Hepatocyte (in vitro differentiated cells): ENCODE measurements around the gene BRD4. TPM values are rescaled to one million over a fixed set of nuclear protein-coding genes. Genes with fewer than 3 reads are reported as not detected.
"Not testable (repeated sequence)": the region's sequence is repeated elsewhere in the genome, so short reads cannot be mapped to it uniquely, and the experiment has no call there.

Experiments
- DNase-seq: peaks from one replicate; pipeline ENCODE4 v3.0.0-alpha.2; 2016; ENCODE audit warnings: low spot score
- H2AFZ ChIP-seq: fragments of 200-600 bp; sonication (generic); 2 replicates; pipeline ENCODE4 v1.6.0; 2016; ENCODE audit warnings: antibody characterized with exemption, mild to moderate bottlenecking
- H3K27ac ChIP-seq: fragments of 200-600 bp; sonication (generic); 2 replicates; pipeline ENCODE4 v1.5.1; 2016; ENCODE audit warnings: mild to moderate bottlenecking
- H3K27me3 ChIP-seq: fragments of 200-600 bp; sonication (generic); 2 replicates; pipeline ENCODE4 v1.6.1; 2016
- H3K36me3 ChIP-seq: fragments of 200-600 bp; sonication (generic); replicated peaks from 2 replicates; pipeline ENCODE4 v1.5.1; 2016; ENCODE audit warnings: low read depth; ENCODE audit not compliant: insufficient read depth
- H3K4me1 ChIP-seq: fragments of 200-600 bp; sonication (generic); 2 replicates; pipeline ENCODE4 v1.5.1; 2016; ENCODE audit warnings: mild to moderate bottlenecking, moderate library complexity; ENCODE audit not compliant: insufficient read depth
- H3K4me2 ChIP-seq: fragments of 200-600 bp; sonication (generic); 2 replicates; pipeline ENCODE4 v1.6.0; 2016
- H3K4me3 ChIP-seq: fragments of 200-600 bp; sonication (generic); 2 replicates; pipeline ENCODE4 v1.5.1; 2016; ENCODE audit warnings: mild to moderate bottlenecking
- H3K79me2 ChIP-seq: fragments of 200-600 bp; sonication (generic); 2 replicates; pipeline ENCODE4 v1.6.0; 2017; ENCODE audit warnings: mild to moderate bottlenecking
- H3K9me2 ChIP-seq: fragments of 200-600 bp; sonication (generic); replicated peaks from 2 replicates; pipeline ENCODE4 v1.6.0; 2017; ENCODE audit warnings: mild to moderate bottlenecking; ENCODE audit not compliant: insufficient read depth
- H3K9me3 ChIP-seq: fragments of 200-600 bp; sonication (generic); 2 replicates; pipeline ENCODE4 v1.5.1; 2016; ENCODE audit warnings: low read depth, mild to moderate bottlenecking
- H4K20me1 ChIP-seq: fragments of 200-600 bp; sonication (generic); 2 replicates; pipeline ENCODE4 v1.6.0; 2016; ENCODE audit warnings: mild to moderate bottlenecking; ENCODE audit not compliant: insufficient read depth, poor library complexity, severe bottlenecking
- CTCF ChIP-seq: fragments of 200-600 bp; sonication (generic); IDR thresholded peaks from 2 replicates; pipeline ENCODE4 v1.5.1; 2016; ENCODE audit warnings: antibody characterized with exemption, mild to moderate bottlenecking; ENCODE audit not compliant: poor library complexity
- EZH2 ChIP-seq: fragments of 200-600 bp; sonication (generic); IDR thresholded peaks from 2 replicates; pipeline ENCODE4 v1.6.1; 2016; ENCODE audit warnings: antibody characterized with exemption, mild to moderate bottlenecking, borderline replicate concordance
- EZH2phosphoT487 ChIP-seq: fragments of 200-600 bp; sonication (generic); IDR thresholded peaks from one replicate; pipeline ENCODE4 v1.6.1; 2018; ENCODE audit warnings: antibody characterized with exemption, mild to moderate bottlenecking, low read depth, moderate library complexity; ENCODE audit not compliant: unreplicated experiment, severe bottlenecking
- WGBS: methylation state at CpG from one replicate; pipeline ENCODE4 v1.1.6; 2016; ENCODE audit warnings: low lambda C conversion rate; ENCODE audit errors: missing lambda C conversion rate; 5-methylcytosine and 5-hydroxymethylcytosine counted together
- polyA plus RNA-seq: library from polyadenylated mRNA; unstranded; fragments of >200 nt; fragmentation: Nextera tagmentation; extraction: Ambion mirVana; gene quantifications from 2 replicates; pipeline ENCODE4 v1.2.1, GENCODE V29; 2016
- total RNA-seq: library from RNA; depleted of rRNA; stranded (reverse); fragments of >200 nt; gene quantifications from 2 replicates; pipeline ENCODE4 v1.2.3, GENCODE V29; 2014

The BRD4 gene
- total and polyA plus RNA-seq, 2 experiments from 2014 or later: 18.0 to 88.4 TPM

GRCh38 chr19:15358918-15359317 is 26.6 kb upstream of the BRD4 start:
- WGBS: 100% methylated on average over 3 of the region's 3 CpGs
- Histone ChIP-seq H2AFZ (no peak overlapping the region), H3K4me1 (no peaks in the 10 kb centered on the region), H3K79me2 (no peaks in the 10 kb centered on the region), H3K4me2 (no peak overlapping the region), H3K9me2 (no peaks in the 10 kb centered on the region), H3K4me3 (no peak overlapping the region), H3K36me3 (no peaks in the 10 kb centered on the region), H3K9me3 (no peaks in the 10 kb centered on the region), H4K20me1 (no peaks in the 10 kb centered on the region), H3K27ac (no peak overlapping the region), H3K27me3 (no peaks in the 10 kb centered on the region)
- DNase-seq: no peak
- TF ChIP-seq CTCF (no peak), EZH2phosphoT487 (no peak), EZH2 (no peak)

GRCh38 chr19:15357906-15358305 is 25.6 kb upstream of the BRD4 start:
- H3K4me3 ChIP-seq: no peak overlapping the region
- no peaks in the 10 kb centered on the region for H3K4me1 ChIP-seq
- H4K20me1 ChIP-seq: no peaks in the 10 kb centered on the region
- no peak overlapping the region for H3K4me2 ChIP-seq
- no peaks in the 10 kb centered on the region for H3K9me2 ChIP-seq
- H3K9me3 ChIP-seq: no peaks in the 10 kb centered on the region
- H3K27ac ChIP-seq: no peak overlapping the region
- H3K79me2 ChIP-seq: no peaks in the 10 kb centered on the region
- H2AFZ ChIP-seq: no peak overlapping the region
- H3K36me3 ChIP-seq: no peaks in the 10 kb centered on the region
- no peak for DNase-seq
- no peaks in the 10 kb centered on the region for H3K27me3 ChIP-seq
- 96% methylated on average over 4 of the region's 4 CpGs for WGBS
- TF ChIP-seq EZH2 (no peak), CTCF (no peak)

- no peak overlapping the region for H3K4me3 ChIP-seq
- H3K27ac ChIP-seq: no peak overlapping the region
- H3K4me2 ChIP-seq: no peak overlapping the region
- no peaks in the 10 kb centered on the region for H3K36me3 ChIP-seq
- no peaks in the 10 kb centered on the region for H3K9me3 ChIP-seq
- WGBS: 98% methylated on average over 27 of the region's 27 CpGs
- no peaks in the 10 kb centered on the region for H3K4me1 ChIP-seq
- no peak overlapping the region for H2AFZ ChIP-seq
- no peaks in the 10 kb centered on the region for H3K27me3 ChIP-seq
- no peak for TF ChIP-seq EZH2
- no peak for TF ChIP-seq CTCF
- no peak for TF ChIP-seq EZH2phosphoT487
- no peaks in the 10 kb centered on the region for H3K79me2 ChIP-seq
- no peak for DNase-seq
- H4K20me1 ChIP-seq: no peaks in the 10 kb centered on the region
- no peaks in the 10 kb centered on the region for H3K9me2 ChIP-seq
These were observed 22.4 kb upstream of the BRD4 start for GRCh38 chr19:15354566-15355296.

- 97% methylated on average over 4 of the region's 4 CpGs for WGBS
- Histone ChIP-seq H3K4me1 (no peaks in the 10 kb centered on the region), H3K4me2 (no peak overlapping the region), H3K79me2 (no peaks in the 10 kb centered on the region), H3K36me3 (no peaks in the 10 kb centered on the region), H3K27me3 (no peaks in the 10 kb centered on the region), H3K9me3 (no peaks in the 10 kb centered on the region), H2AFZ (no peak overlapping the region), H4K20me1 (no peaks in the 10 kb centered on the region), H3K4me3 (no peak overlapping the region), H3K27ac (no peak overlapping the region), H3K9me2 (no peaks in the 10 kb centered on the region)
- no peak for DNase-seq
- TF ChIP-seq EZH2phosphoT487 (no peak), CTCF (no peak), EZH2 (no peak)
These were observed 21.6 kb upstream of the BRD4 start for GRCh38 chr19:15353908-15354307.

GRCh38 chr19:15352535-15352934 is 20.2 kb upstream of the BRD4 start:
- not testable (repeated sequence) for H4K20me1 ChIP-seq, DNase-seq, H3K4me2 ChIP-seq, H2AFZ ChIP-seq, H3K4me3 ChIP-seq, H3K79me2 ChIP-seq, H3K9me2 ChIP-seq, H3K27ac ChIP-seq, H3K9me3 ChIP-seq, H3K36me3 ChIP-seq, H3K27me3 ChIP-seq, H3K4me1 ChIP-seq
- 94% methylated on average over 8 of the region's 8 CpGs for WGBS
